Neuron (in vitro differentiated cells): ENCODE data around the gene TYK2.
"Not testable (repeated sequence)": the region's sequence is repeated elsewhere in the genome, so short reads cannot be mapped to it uniquely, and the experiment has no call there.

Source experiments
- H2AFZ ChIP-seq: one replicate; pipeline ENCODE4 v1.6.1; 2013; ENCODE audit warnings: low read depth, mild to moderate bottlenecking, inconsistent platforms, low read length, moderate library complexity
- H3K27me3 ChIP-seq: one replicate; pipeline ENCODE4 v1.6.1; 2013; ENCODE audit warnings: low read length; ENCODE audit not compliant: insufficient read depth
- H3K36me3 ChIP-seq: one replicate; pipeline ENCODE4 v1.6.1; 2013; ENCODE audit warnings: low read length; ENCODE audit not compliant: insufficient read depth
- H3K4me1 ChIP-seq: one replicate; pipeline ENCODE4 v1.6.1; 2013; ENCODE audit warnings: low read length; ENCODE audit not compliant: insufficient read depth
- H3K4me3 ChIP-seq: 2 replicates; pipeline ENCODE4 v1.5.1; 2013; ENCODE audit warnings: mild to moderate bottlenecking, low read length, moderate library complexity
- H3K9me3 ChIP-seq: one replicate; pipeline ENCODE4 v1.6.1; 2013; ENCODE audit warnings: low read length

The TYK2 gene

GRCh38 chr19:10418235-10418484, 37.8 kb upstream of the TYK2 start:
- peaks cover 5% of the 10 kb centered on the region for H3K9me3 ChIP-seq
- no peak overlapping the region for H2AFZ ChIP-seq
- no peak overlapping the region for H3K4me3 ChIP-seq
- H3K36me3 ChIP-seq, result no peaks in the 10 kb centered on the region
- peaks cover 62% of the 10 kb centered on the region for H3K27me3 ChIP-seq
- peaks cover 29% of the 10 kb centered on the region for H3K4me1 ChIP-seq

DNA sequence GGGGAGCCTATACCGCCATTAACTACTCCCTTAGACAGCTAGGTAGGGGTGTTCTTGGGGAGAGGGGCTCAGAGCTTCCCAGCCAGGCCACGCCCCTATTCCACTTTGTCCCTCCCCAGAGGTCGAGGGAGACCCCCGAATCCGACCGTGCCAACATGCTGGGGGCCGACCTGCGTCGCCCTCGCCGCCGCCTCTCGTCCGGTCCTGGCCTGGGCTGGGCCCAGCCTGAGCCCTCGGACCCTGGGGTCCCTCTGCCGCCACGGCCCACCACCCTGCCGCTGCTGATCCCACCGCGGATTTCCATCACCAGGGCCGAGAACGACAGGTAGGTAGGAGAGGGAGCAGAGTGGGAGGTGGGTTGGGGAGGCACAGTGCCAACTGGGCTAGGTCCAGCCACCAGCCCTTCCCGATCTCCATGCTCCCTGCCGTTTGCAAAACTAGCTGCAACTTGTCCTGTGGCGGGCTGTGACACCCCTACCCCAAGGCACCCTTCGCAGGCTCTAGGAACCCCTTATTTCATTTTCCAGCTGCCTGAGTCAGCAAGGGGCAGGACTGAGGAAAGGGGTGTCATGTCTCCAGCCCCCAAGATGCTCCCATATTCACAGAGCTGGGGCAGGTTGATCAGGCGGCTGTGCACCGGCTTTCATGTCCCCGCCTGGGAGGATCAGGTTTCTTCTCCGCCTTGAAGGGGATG, 37.3 kb upstream of the TYK2 start:
- Histone ChIP-seq H3K4me1 (peaks cover 29% of the 10 kb centered on the region), H3K4me3 (no peak overlapping the region), H3K27me3 (peaks cover 60% of the 10 kb centered on the region), H3K9me3 (peaks cover 5% of the 10 kb centered on the region), H2AFZ (no peak overlapping the region), H3K36me3 (no peaks in the 10 kb centered on the region)

- Histone ChIP-seq H3K4me3 (peak overlapping the region; percentile 46), H3K9me3 (peaks cover 5% of the 10 kb centered on the region), H3K27me3 (peaks cover 50% of the 10 kb centered on the region)
Measured at GRCh38 chr19:10416380-10417257, 36.2 kb upstream of the TYK2 start.

DNA sequence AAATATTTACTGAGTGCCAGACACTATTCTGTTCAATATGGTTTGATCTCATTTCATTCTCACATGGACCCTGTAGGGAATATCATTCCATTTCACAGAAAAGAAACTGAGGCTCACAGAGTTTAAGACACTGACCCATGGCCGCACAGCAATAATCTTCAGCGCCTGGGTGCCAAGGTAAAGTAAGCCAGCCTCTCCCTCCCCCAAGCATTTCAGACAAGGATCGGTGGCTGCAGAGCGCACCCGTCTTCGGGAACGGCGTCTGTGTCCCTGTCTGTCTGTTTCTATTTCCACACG, 35.7 kb upstream of the TYK2 start:
- H3K27me3 ChIP-seq, result peaks cover 44% of the 10 kb centered on the region
- H3K4me1 ChIP-seq, result peaks cover 25% of the 10 kb centered on the region
- H3K36me3 ChIP-seq, result no peaks in the 10 kb centered on the region
- H3K4me3 ChIP-seq, result peak overlapping the region; percentile 46
- peaks cover 5% of the 10 kb centered on the region for H3K9me3 ChIP-seq
- peak overlapping the region; percentile 85 for H2AFZ ChIP-seq

More at GRCh38 chr19:10416380-10417257, 36.2 kb upstream of the TYK2 start:
- H2AFZ ChIP-seq, result peak overlapping the region; percentile 85
- no peaks in the 10 kb centered on the region for H3K36me3 ChIP-seq
- peaks cover 29% of the 10 kb centered on the region for H3K4me1 ChIP-seq

GRCh38 chr19:10412257-10412977, 32.0 kb upstream of the TYK2 start:
- Histone ChIP-seq H3K27me3 (peaks cover 17% of the 10 kb centered on the region), H3K4me3 (no peak overlapping the region), H2AFZ (no peak overlapping the region), H3K36me3 (no peaks in the 10 kb centered on the region), H3K4me1 (peaks cover 4% of the 10 kb centered on the region), H3K9me3 (peaks cover 5% of the 10 kb centered on the region)

GRCh38 chr19:10411224-10411623, 30.9 kb upstream of the TYK2 start:
- H3K36me3 ChIP-seq, H3K9me3 ChIP-seq, H2AFZ ChIP-seq, H3K4me1 ChIP-seq, H3K4me3 ChIP-seq, H3K27me3 ChIP-seq: not testable (repeated sequence)

GRCh38 chr19:10408511-10409283, 28.3 kb upstream of the TYK2 start:
- Histone ChIP-seq H3K27me3 (no peaks in the 10 kb centered on the region), H3K36me3 (no peaks in the 10 kb centered on the region)

DNA sequence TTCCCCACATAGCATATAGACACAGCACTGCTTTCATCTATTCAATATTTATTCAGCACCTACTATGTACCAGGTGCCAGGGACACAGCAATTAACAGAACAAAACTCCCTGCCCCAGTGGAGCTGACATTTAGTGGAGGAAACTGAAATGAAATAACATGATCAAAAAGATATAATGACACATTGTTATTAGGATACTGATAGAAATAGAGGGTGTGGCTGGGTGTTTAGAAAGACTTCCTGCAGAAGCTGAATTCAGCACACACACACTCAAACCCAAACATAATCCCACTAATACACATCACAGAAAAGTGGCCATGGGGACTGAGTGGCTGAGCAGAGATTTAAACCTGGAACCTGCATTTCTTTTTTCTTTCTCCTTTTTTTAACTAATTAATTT, 26.7 kb upstream of the TYK2 start:
- peaks cover 14% of the 10 kb centered on the region for H3K4me1 ChIP-seq
- H3K27me3 ChIP-seq, result no peaks in the 10 kb centered on the region
- H3K36me3 ChIP-seq, result no peaks in the 10 kb centered on the region
- H3K9me3 ChIP-seq, result no peaks in the 10 kb centered on the region
- no peak overlapping the region for H3K4me3 ChIP-seq
- no peak overlapping the region for H2AFZ ChIP-seq

More at GRCh38 chr19:10408511-10409283, 28.3 kb upstream of the TYK2 start:
- no peak overlapping the region for H3K4me3 ChIP-seq
- H3K4me1 ChIP-seq, result peaks cover 7% of the 10 kb centered on the region
- no peak overlapping the region for H2AFZ ChIP-seq
- H3K9me3 ChIP-seq, result no peaks in the 10 kb centered on the region

- Histone ChIP-seq H2AFZ (no peak overlapping the region), H3K4me3 (no peak overlapping the region), H3K36me3 (no peaks in the 10 kb centered on the region), H3K4me1 (peaks cover 15% of the 10 kb centered on the region), H3K9me3 (no peaks in the 10 kb centered on the region), H3K27me3 (no peaks in the 10 kb centered on the region)
Measured at GRCh38 chr19:10406191-10406590, 25.8 kb upstream of the TYK2 start.

DNA sequence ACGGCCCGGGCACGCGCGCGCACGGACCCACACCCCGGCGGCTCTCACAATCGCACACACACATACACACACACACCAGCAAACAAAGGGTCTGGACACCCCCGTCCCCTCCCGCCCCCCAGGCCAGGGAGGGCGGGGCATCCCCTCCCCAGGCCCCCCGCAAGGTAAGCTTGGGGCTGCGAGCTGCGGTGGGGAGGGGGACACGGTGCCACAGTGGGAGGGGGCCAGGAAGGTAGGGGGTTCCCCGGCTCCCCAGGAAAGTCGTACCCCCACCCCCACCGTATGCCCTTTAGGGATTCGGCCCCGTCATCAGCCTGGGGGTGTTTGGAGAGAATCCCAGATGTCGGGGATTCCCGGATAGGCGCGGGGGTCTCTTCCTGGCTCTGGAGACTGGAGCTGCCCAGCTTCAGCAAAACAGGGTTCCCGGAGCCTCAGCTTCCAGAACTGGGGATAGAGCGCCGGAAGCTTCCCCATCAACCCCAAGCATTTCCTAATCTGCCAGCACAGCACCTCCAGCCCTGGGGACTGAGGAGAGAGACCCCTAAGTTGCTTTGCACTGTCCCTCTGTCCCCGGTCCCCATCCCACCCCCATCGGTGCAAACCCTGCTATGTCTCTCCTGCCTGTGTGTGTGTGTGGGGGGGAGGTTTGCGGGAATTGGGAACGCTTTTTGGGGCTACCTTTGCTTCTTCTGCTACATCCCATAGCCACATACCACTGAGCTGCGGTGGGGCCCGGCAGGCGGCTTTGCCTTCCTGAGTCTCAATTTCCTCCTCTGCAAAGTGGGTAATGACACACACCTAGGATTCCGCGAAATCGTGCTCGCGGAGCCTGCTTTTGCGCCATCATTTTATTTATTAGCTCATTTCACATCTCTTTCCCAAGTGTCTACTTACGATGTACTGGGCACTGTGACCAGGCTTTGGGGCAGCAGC, 24.8 kb upstream of the TYK2 start:
- Histone ChIP-seq H3K4me3 (peak overlapping the region; percentile 78), H3K27me3 (no peaks in the 10 kb centered on the region), H3K9me3 (no peaks in the 10 kb centered on the region), H3K4me1 (peaks cover 15% of the 10 kb centered on the region), H3K36me3 (peaks cover 7% of the 10 kb centered on the region), H2AFZ (peak overlapping the region; percentile 67)

DNA sequence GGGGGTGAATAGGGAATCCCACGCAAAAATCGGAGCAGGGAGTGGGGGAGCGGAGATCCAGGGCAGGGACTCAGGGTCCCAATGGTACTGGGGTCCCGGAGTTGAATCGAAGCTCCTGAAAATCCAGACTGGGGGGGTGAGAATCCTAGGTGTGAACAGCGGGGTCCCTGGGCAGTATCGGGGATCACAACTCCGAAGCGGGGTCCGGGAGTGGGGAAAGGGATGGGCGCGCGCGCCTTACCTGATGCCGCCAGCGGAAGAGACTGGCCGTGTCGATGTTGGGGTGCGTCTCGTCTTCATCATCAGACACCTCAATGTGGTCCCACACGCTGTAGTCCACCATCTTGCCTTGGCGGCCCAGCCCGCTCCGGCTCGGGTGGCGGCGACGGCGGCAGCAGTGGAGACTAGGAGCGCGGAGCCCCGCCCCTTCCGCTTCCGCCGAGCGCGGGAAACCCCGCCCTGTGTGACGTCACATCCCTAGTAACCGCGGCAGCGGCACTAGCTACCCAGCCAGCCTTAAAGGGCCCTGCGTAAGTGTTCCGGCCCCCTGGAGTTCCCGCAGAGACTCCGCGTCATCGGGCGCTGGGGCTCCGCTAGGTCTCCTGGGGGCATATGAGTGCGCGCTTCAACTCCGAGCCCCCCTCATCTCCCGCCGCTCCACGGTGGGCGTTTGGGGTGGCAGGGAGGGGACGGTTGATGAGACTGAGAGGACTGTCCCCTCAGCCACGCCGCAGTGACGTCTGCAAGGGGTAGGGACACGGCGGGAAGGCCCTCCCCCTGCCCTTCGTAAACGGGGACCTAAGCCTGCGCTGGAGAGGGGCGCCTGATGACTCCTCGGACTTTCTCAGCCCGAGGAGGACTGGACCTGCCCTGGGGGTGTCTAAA, 23.0 kb upstream of the TYK2 start, which contains the start of gene CDC37:
TSS of gene CDC37 (minus strand) at position 406 of the 885 bp plus-strand sequence. CDS start at position 343, 63 bp downstream.
- Histone ChIP-seq H2AFZ (peak within 1 kb of the TSS; percentile 67), H3K4me1 (peaks cover 15% of the 10 kb centered on the region), H3K36me3 (peaks cover 13% of the 10 kb centered on the region), H3K27me3 (no peaks in the 10 kb centered on the region), H3K4me3 (peak within 1 kb of the TSS; percentile 78), H3K9me3 (no peaks in the 10 kb centered on the region)
